SJSA1 (cell line): Measurements from ENCODE around the gene SMYD3. TPM values are rescaled to one million over a fixed set of nuclear protein-coding genes. Genes with fewer than 3 reads are reported as not detected.
"Not testable (repeated sequence)": the region's sequence is repeated elsewhere in the genome, so short reads cannot be mapped to it uniquely, and the experiment has no call there.

Source experiments
- DNase-seq, 2 experiments: peaks; one replicate each; pipeline ENCODE4 v3.0.0-alpha.2; 2015 to 2020; ENCODE audit warnings: low spot score in 2 of 2, low read depth in 1 of 2
- H3K27ac ChIP-seq: fragments of 250-450 bp; sonication (Bioruptor Pico); 2 replicates; pipeline ENCODE4 v1.5.1; 2020; ENCODE audit warnings: mild to moderate bottlenecking, moderate library complexity
- H3K27me3 ChIP-seq: fragments of 250-450 bp; sonication (Bioruptor Pico); replicated peaks from 2 replicates; pipeline ENCODE4 v1.5.1; 2020; ENCODE audit warnings: mild to moderate bottlenecking, moderate library complexity
- H3K36me3 ChIP-seq: fragments of 250-450 bp; sonication (Bioruptor Pico); 2 replicates; pipeline ENCODE4 v1.5.1; 2020; ENCODE audit warnings: mild to moderate bottlenecking
- H3K4me1 ChIP-seq: fragments of 250-450 bp; sonication (Bioruptor Pico); replicated peaks from 2 replicates; pipeline ENCODE4 v1.6.1; 2021; ENCODE audit warnings: mild to moderate bottlenecking
- H3K4me3 ChIP-seq: fragments of 250-450 bp; sonication (Bioruptor Pico); 2 replicates; pipeline ENCODE4 v1.5.1; 2020; ENCODE audit warnings: mild to moderate bottlenecking
- H3K9me3 ChIP-seq: fragments of 250-450 bp; sonication (Bioruptor Pico); replicated peaks from 2 replicates; pipeline ENCODE4 v1.5.1; 2020; ENCODE audit warnings: mild to moderate bottlenecking
- total RNA-seq: library from RNA; depleted of rRNA; stranded (reverse); fragments of >200 nt; shearing (Covaris generic); gene quantifications from 2 replicates; pipeline ENCODE4 v1.2.3, GENCODE V29; 2014

Gene SMYD3
- total RNA-seq, 1 experiment from 2014 or later = 38.5 TPM

- DNase-seq = no peak
- H3K27ac ChIP-seq = no peak overlapping the region
- no peaks in the 10 kb centered on the region for H3K36me3 ChIP-seq
- H3K4me1 ChIP-seq = no peaks in the 10 kb centered on the region
- H3K9me3 ChIP-seq = no peaks in the 10 kb centered on the region
- no peak overlapping the region for H3K4me3 ChIP-seq
- no peaks in the 10 kb centered on the region for H3K27me3 ChIP-seq
Measured at GRCh38 chr1:246074421-246074820, 432.7 kb downstream of the SMYD3 start.

GRCh38 chr1:246072456-246072955 lies 434.6 kb downstream of the SMYD3 start:
- Histone ChIP-seq H3K9me3 (no peaks in the 10 kb centered on the region), H3K4me1 (peaks cover 10% of the 10 kb centered on the region), H3K27me3 (no peaks in the 10 kb centered on the region), H3K4me3 (no peak overlapping the region), H3K27ac (no peak overlapping the region), H3K36me3 (no peaks in the 10 kb centered on the region)
- no peak for DNase-seq

- not testable (repeated sequence) for DNase-seq
Measured at GRCh38 chr1:246071981-246072380, 435.1 kb downstream of the SMYD3 start.

GRCh38 chr1:246071561-246071960 lies 435.5 kb downstream of the SMYD3 start:
- not testable (repeated sequence) for H3K9me3 ChIP-seq, H3K36me3 ChIP-seq, H3K4me3 ChIP-seq, H3K27ac ChIP-seq, DNase-seq, H3K27me3 ChIP-seq
- peaks cover 15% of the 10 kb centered on the region for H3K4me1 ChIP-seq

More at GRCh38 chr1:246071981-246072380, 435.1 kb downstream of the SMYD3 start:
- not testable (repeated sequence) for H3K27ac ChIP-seq, H3K4me3 ChIP-seq, H3K9me3 ChIP-seq, H3K36me3 ChIP-seq, H3K27me3 ChIP-seq
- peaks cover 15% of the 10 kb centered on the region for H3K4me1 ChIP-seq

- Histone ChIP-seq H3K4me3 (no peak overlapping the region), H3K9me3 (no peaks in the 10 kb centered on the region), H3K4me1 (peaks cover 15% of the 10 kb centered on the region), H3K27ac (no peak overlapping the region), H3K27me3 (no peaks in the 10 kb centered on the region), H3K36me3 (no peaks in the 10 kb centered on the region)
- no peak for DNase-seq
Measured at GRCh38 chr1:246069581-246069980, 437.5 kb downstream of the SMYD3 start.

- DNase-seq = no peak
- Histone ChIP-seq H3K27ac (no peak overlapping the region), H3K27me3 (no peaks in the 10 kb centered on the region), H3K36me3 (no peaks in the 10 kb centered on the region), H3K9me3 (no peaks in the 10 kb centered on the region), H3K4me3 (no peak overlapping the region), H3K4me1 (peaks cover 15% of the 10 kb centered on the region)
Measured at GRCh38 chr1:246068619-246069509, 438.2 kb downstream of the SMYD3 start.

- DNase-seq = peak in 1 of 2 experiments; percentile 7
- Histone ChIP-seq H3K4me3 (no peak overlapping the region), H3K27ac (no peak overlapping the region), H3K36me3 (no peaks in the 10 kb centered on the region), H3K9me3 (no peaks in the 10 kb centered on the region), H3K4me1 (peaks cover 15% of the 10 kb centered on the region), H3K27me3 (no peaks in the 10 kb centered on the region)
Measured at GRCh38 chr1:246068217-246068512, 438.9 kb downstream of the SMYD3 start.

- no peaks in the 10 kb centered on the region for H3K36me3 ChIP-seq
- DNase-seq = peak; percentile 51
- peaks cover 15% of the 10 kb centered on the region for H3K4me1 ChIP-seq
- H3K9me3 ChIP-seq = no peaks in the 10 kb centered on the region
- H3K27me3 ChIP-seq = no peaks in the 10 kb centered on the region
- H3K27ac ChIP-seq = no peak overlapping the region
- no peak overlapping the region for H3K4me3 ChIP-seq
Measured at GRCh38 chr1:246067432-246068216, 439.5 kb downstream of the SMYD3 start.

GRCh38 chr1:246066573-246066972 lies 440.5 kb downstream of the SMYD3 start:
- H3K27me3 ChIP-seq = no peaks in the 10 kb centered on the region
- no peak for DNase-seq
- no peak overlapping the region for H3K4me3 ChIP-seq
- no peaks in the 10 kb centered on the region for H3K9me3 ChIP-seq
- no peaks in the 10 kb centered on the region for H3K36me3 ChIP-seq
- H3K27ac ChIP-seq = no peak overlapping the region
- peaks cover 15% of the 10 kb centered on the region for H3K4me1 ChIP-seq

GRCh38 chr1:246065592-246065991 lies 441.5 kb downstream of the SMYD3 start:
- Histone ChIP-seq H3K36me3 (no peaks in the 10 kb centered on the region), H3K4me1 (peaks cover 15% of the 10 kb centered on the region), H3K4me3 (no peak overlapping the region), H3K27me3 (no peaks in the 10 kb centered on the region), H3K27ac (no peak overlapping the region), H3K9me3 (no peaks in the 10 kb centered on the region)
- DNase-seq = no peak

GRCh38 chr1:246064891-246065290 lies 442.2 kb downstream of the SMYD3 start:
- H3K27ac ChIP-seq = no peak overlapping the region
- H3K27me3 ChIP-seq = no peaks in the 10 kb centered on the region
- DNase-seq = no peak
- peaks cover 15% of the 10 kb centered on the region for H3K4me1 ChIP-seq
- no peak overlapping the region for H3K4me3 ChIP-seq
- no peaks in the 10 kb centered on the region for H3K36me3 ChIP-seq
- H3K9me3 ChIP-seq = no peaks in the 10 kb centered on the region

GRCh38 chr1:246063013-246063616 lies 444.0 kb downstream of the SMYD3 start:
- Histone ChIP-seq H3K27me3 (no peaks in the 10 kb centered on the region), H3K9me3 (no peaks in the 10 kb centered on the region), H3K4me1 (peaks cover 12% of the 10 kb centered on the region), H3K4me3 (no peak overlapping the region), H3K36me3 (no peaks in the 10 kb centered on the region), H3K27ac (no peak overlapping the region)
- no peak for DNase-seq

- no peak for DNase-seq
- no peaks in the 10 kb centered on the region for H3K4me1 ChIP-seq
- H3K27ac ChIP-seq = no peak overlapping the region
- H3K27me3 ChIP-seq = no peaks in the 10 kb centered on the region
- no peak overlapping the region for H3K4me3 ChIP-seq
- no peaks in the 10 kb centered on the region for H3K36me3 ChIP-seq
- no peaks in the 10 kb centered on the region for H3K9me3 ChIP-seq
Measured at GRCh38 chr1:246058466-246058865, 448.6 kb downstream of the SMYD3 start.

- H3K9me3 ChIP-seq = no peaks in the 10 kb centered on the region
- no peaks in the 10 kb centered on the region for H3K27me3 ChIP-seq
- H3K4me1 ChIP-seq = no peaks in the 10 kb centered on the region
- no peak overlapping the region for H3K4me3 ChIP-seq
- no peak overlapping the region for H3K27ac ChIP-seq
- no peak for DNase-seq
- H3K36me3 ChIP-seq = no peaks in the 10 kb centered on the region
Measured at GRCh38 chr1:246052603-246053002, 454.5 kb downstream of the SMYD3 start.
